ENCODE data around the gene TRMO. TPM values are rescaled to one million over a fixed set of nuclear protein-coding genes. Genes with fewer than 3 reads are reported as not detected.
A peak's percentile ranks its signal among the peaks of the same experiment; 100 is the strongest.

TRMO gene
- total RNA-seq, 1 donor from 2014 or later, result 8.5 TPM

GRCh38 chr9:97903177-97903576 lies 19.1 kb downstream of the TRMO start:
- Mint-ChIP-seq H3K27ac (ENCODE audit: unreplicated experiment) (no peak overlapping the region), H3K36me3 (ENCODE audit: low read depth, unreplicated experiment) (peaks cover 2% of the 10 kb centered on the region), H3K4me1 (ENCODE audit: low read depth, unreplicated experiment) (peaks cover 5% of the 10 kb centered on the region), H3K27me3 (ENCODE audit: low read depth, unreplicated experiment) (no peaks in the 10 kb centered on the region), H3K4me3 (ENCODE audit: unreplicated experiment) (no peak overlapping the region), H3K9me3 (ENCODE audit: unreplicated experiment) (peaks cover 2% of the 10 kb centered on the region)
- H3K4me1 ChIP-seq (ENCODE audit: insufficient read depth, low read length), result peaks cover 7% of the 10 kb centered on the region
- H3K4me2 ChIP-seq (ENCODE audit: low read length), result no peak overlapping the region
- H3K27ac ChIP-seq (ENCODE audit: low read depth, low read length), result no peak overlapping the region
- no peaks in the 10 kb centered on the region for H3K9me3 ChIP-seq (ENCODE audit: insufficient read depth, low read depth, low read length)
- no peak for TF ChIP-seq CTCF (IDR thresholded peaks at IDR 0.05; ENCODE audit: insufficient read depth, low read depth, low read length)
- no peak for TF ChIP-seq EZH2 (IDR thresholded peaks at IDR 0.05; ENCODE audit: insufficient read depth, low read length)
- DNase-seq (ENCODE audit: low read depth), result no peak
- peaks cover 5% of the 10 kb centered on the region for H3K79me2 ChIP-seq (ENCODE audit: insufficient read depth, low read length)
- no peak overlapping the region for H3K4me3 ChIP-seq (ENCODE audit: insufficient read depth, low read depth, low read length)
- H3K9ac ChIP-seq (ENCODE audit: low read length), result no peak overlapping the region
- no peak for FAIRE-seq
- H3K36me3 ChIP-seq (ENCODE audit: insufficient read depth, low read length), result no peaks in the 10 kb centered on the region
- no peak overlapping the region for H2AFZ ChIP-seq (ENCODE audit: low read depth, low read length)
- H4K20me1 ChIP-seq (ENCODE audit: insufficient read depth, low read length), result peaks cover 21% of the 10 kb centered on the region
- H3K27me3 ChIP-seq (ENCODE audit: insufficient read depth, low read length), result no peaks in the 10 kb centered on the region

- Histone ChIP-seq H2AFZ (ENCODE audit: low read depth, low read length) (no peak overlapping the region), H3K9me3 (ENCODE audit: insufficient read depth, low read depth, low read length) (no peaks in the 10 kb centered on the region), H4K20me1 (ENCODE audit: insufficient read depth, low read length) (peaks cover 16% of the 10 kb centered on the region), H3K9ac (ENCODE audit: low read length) (no peak overlapping the region), H3K27me3 (ENCODE audit: insufficient read depth, low read length) (no peaks in the 10 kb centered on the region), H3K4me1 (ENCODE audit: insufficient read depth, low read length) (peaks cover 7% of the 10 kb centered on the region), H3K4me2 (ENCODE audit: low read length) (peak overlapping the region; percentile 5), H3K27ac (ENCODE audit: low read depth, low read length) (no peak overlapping the region), H3K79me2 (ENCODE audit: insufficient read depth, low read length) (no peaks in the 10 kb centered on the region), H3K4me3 (ENCODE audit: insufficient read depth, low read depth, low read length) (no peak overlapping the region), H3K36me3 (ENCODE audit: insufficient read depth, low read length) (no peaks in the 10 kb centered on the region)
- TF ChIP-seq EZH2 (IDR thresholded peaks at IDR 0.05; ENCODE audit: insufficient read depth, low read length), result no peak
- peak; percentile 94 for TF ChIP-seq CTCF (IDR thresholded peaks at IDR 0.05; ENCODE audit: insufficient read depth, low read depth, low read length)
- DNase-seq (ENCODE audit: low read depth) (peak; percentile 13), FAIRE-seq (peak; percentile 37)
- H3K36me3 Mint-ChIP-seq (ENCODE audit: low read depth, unreplicated experiment), result peaks cover 2% of the 10 kb centered on the region
- no peaks in the 10 kb centered on the region for H3K9me3 Mint-ChIP-seq (ENCODE audit: unreplicated experiment)
- peaks cover 1% of the 10 kb centered on the region for H3K27me3 Mint-ChIP-seq (ENCODE audit: low read depth, unreplicated experiment)
- peaks cover 2% of the 10 kb centered on the region for H3K4me1 Mint-ChIP-seq (ENCODE audit: low read depth, unreplicated experiment)
- H3K4me3 Mint-ChIP-seq (ENCODE audit: unreplicated experiment), result no peak overlapping the region
- H3K27ac Mint-ChIP-seq (ENCODE audit: unreplicated experiment), result no peak overlapping the region
These were observed 21.3 kb downstream of the TRMO start for GRCh38 chr9:97900738-97901565.

Data from astrocyte (in vitro differentiated cells and primary cell).